Anterior cingulate cortex (tissue), 58 donors: Measurements from ENCODE around the gene PNLIP.

ENCODE experiments used
- DNase-seq, 58 donors: peaks; one replicate each; lab custom pipeline; 2025; lab: John Stamatoyannopoulos, UW

The PNLIP gene

GRCh38 chr10:116612107-116612769 lies 66.5 kb downstream of the PNLIP start:
- DNase-seq: no peak

- no peak for DNase-seq
Measured at GRCh38 chr10:116613471-116613870, 67.7 kb downstream of the PNLIP start.

GRCh38 chr10:116614796-116615195 lies 69.1 kb downstream of the PNLIP start:
- no peak for DNase-seq

- no peak for DNase-seq
Measured at GRCh38 chr10:116615199-116615776, 69.6 kb downstream of the PNLIP start.
